Hypothalamus (tissue), 51 donors: ENCODE measurements around the gene KCNG4.

Experiments used
- DNase-seq, 51 donors: peaks; one replicate each; lab custom pipeline; 2025; lab: John Stamatoyannopoulos, UW

KCNG4 gene

DNA sequence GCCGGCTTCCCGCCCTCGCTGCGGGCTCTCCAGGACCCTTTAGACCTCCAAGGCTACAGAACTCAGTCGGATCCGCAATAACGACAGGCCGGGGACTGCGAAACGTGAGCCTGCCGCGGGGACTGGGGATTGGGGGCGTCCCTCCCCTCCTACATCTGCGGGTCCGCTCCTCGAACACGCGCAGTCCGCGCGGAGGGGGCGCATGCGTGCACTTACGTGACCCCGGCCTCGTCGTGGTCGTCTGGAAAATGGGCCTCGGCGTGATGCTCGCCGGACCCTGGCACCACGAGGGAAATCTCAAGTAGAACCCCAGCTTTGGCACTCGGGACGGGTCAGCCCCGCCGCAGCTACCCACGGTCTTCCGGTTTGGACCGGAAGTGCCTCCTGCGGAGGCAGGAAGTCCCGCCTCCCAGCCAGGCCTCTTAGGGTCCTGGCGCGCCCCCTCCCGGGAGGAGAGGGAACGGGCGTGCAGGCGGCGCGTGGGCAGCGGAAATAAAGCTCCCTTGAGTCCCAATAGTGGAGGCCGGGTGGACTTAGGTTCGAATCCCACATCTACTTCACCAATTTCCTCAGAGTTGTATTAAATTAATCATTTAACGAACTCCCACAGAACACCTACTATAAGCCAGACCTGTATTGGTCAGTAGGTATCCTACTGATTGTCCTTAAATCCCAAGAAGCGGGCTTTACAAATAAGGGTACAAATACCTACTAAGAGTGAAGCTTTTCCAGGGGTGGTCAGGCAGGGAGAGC is 53.0 kb downstream of the KCNG4 start, which contains the start of gene TAF1C:
Gene TAF1C (minus strand): TSS at position 373 of the 753 bp plus-strand sequence. CDS start 2,069 bp downstream, outside the sequence.
- peak; percentile 26 to 92 (median 82) for DNase-seq

DNA sequence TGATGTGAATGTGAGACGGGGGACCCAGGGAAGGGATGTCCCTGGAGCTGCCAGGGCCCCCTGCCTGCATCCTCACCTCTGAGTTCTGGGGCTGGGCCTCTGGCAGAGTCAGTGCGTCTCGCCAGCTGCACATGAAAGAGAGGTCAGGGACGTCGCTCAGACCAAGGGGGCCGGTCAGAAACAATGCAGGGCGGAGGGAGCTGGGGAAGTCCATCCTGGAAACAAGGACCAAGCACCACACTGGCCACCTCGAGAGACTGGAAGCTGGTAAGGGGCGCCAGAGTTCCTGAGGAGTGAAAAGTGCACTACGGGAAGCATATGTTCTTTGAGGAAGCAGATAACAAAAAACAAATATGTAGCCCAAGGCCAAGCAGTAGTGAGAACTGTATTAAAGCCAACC is 55.0 kb downstream of the KCNG4 start:
- no peak for DNase-seq

DNA sequence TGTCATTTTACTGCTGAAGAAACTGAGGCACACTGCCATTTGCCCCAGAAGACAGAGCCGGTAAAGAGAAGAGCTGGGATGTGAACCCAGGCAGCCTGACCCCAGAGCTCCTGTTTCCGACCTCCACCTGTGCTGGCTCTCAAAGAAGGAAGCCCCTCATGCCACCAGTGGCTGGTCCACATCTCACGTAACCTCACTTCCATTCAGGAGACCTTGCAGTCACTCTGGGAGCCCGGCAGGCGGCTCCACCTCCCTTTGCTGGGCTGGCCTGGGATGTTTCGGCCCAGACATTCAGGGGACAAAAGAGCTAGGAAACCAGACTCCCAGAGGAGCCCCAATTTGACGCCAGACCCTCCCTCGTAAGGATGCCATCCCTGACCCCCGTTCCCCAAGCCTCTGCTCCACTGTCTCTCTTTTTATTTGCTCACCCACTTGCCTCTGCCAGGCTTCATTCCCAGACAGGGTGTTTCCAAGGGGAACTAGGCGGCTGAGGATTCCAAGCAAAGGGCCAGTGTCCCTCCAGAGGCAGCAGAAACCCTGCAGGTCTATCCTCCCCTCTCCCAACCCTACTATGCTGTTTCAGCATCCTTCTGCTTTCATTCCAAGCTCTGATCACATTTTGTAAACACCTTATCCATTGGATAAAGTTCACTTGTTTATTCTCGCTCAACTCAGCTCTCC is 55.8 kb downstream of the KCNG4 start:
- peak in 6 of 51 donors; percentile 10 to 39 (median 15) for DNase-seq

DNA sequence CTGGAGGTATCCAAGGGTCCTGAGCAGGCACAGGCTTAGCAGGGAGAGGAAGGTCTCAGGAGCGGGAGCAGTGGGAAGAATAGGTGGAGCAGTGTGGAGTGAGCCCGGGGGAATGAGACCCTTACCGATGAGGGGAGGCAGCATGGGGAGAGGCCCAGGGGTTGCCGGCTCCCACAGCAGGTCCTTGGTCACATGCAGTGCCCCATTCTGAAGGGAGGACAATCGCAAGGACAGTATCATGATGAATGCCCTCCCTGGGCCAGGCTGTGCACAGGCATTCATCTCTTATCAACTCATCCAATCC is 56.3 kb downstream of the KCNG4 start:
- DNase-seq: no peak

DNA sequence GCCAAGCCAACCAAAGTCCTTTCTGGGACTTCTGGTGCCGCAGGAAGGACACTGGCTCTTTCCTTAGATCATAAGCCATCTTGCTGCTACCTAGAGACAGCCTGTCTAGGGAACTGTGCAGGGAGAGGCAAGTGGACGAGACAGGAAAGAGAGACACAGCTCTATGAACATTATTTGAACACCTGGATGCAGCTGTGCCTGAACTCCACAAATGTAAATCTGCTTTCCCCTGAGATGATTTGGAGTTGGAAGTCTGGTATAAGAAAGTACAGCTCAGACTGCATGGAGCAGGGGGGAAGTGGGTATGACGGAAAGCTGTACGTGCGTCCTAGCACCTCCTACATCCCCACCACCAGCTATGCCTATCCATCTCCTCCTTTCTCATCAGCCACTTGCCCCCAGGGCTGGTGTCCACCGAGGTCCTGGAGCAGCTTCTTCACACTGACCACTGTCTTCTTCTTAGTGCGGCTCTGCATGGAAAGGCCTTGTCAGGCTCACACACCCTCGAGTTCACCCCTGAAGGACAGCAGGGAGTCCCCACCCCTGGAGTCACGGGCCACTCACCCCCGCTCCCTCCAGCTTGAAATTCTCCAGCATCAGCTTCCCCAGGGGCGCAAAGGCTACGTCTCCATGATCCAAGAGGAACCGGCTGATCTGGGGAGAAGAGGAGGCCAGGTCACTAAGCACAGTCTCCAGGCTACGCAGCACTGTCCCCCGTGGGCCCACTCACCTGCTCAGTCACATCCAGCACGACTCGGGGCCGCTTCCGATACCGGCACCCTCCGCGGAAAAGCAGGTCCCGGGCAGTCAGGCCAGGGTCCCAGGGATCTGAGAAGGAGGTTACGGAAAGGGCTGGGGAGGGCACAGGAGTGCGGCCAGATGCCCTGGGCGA is 56.9 kb downstream of the KCNG4 start:
- no peak for DNase-seq

DNA sequence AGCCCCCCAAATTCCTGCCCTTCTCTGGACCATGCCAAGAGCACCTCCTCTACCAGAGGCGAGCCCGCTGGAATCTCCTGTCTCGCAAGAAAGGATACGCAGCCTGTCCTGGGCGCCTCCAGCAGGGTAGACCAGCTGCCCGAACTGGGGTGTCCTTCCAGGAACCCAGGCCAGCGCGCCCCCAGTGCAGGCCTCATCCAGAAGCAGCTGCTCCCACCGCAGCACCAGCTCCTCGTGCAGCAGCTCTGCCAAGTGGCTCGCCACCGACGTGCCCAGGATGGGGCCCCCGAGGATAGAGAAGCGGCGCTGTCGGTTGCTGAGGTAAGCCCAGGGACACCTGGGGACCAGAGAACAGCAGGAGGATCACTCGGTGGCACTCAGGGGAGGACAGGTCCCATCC is 57.7 kb downstream of the KCNG4 start:
- no peak for DNase-seq

DNA sequence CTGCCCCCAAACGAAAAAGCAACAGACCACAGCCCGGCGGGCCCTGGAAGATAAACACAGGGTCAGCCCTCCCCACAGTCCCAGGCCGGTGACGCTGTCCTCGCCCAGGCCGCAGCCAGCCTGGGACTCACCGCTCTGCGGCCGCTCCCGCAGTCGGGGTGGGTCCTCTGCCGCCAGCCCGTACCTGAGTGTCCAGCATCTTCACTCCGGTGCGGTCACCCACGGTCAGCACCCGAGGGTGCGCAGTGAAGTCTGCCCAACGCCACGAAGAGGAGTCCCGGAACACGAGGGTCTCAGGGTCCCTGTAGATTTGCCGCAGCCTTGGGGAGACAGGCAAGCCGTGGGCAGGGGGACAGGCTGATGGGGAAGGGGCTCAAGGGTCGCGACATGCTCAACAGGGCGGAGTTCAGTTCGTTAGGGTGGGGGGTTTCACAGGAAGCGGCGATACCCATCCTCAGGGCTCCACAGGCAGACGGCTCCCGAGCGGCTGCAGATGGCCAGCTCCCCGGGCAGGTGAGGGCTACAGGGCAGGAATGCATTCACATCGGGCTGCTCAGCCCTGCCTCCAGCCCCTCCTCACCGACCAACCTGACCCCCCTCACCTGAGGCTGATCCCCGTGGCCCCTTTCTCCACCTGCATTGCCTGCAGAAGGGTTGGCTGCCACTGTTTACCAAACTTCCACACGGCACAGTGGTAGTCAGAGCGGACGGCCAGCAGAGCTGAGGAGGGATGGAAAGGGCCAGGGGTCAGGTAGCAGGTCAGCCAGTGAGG is 58.5 kb downstream of the KCNG4 start:
- no peak for DNase-seq

DNA sequence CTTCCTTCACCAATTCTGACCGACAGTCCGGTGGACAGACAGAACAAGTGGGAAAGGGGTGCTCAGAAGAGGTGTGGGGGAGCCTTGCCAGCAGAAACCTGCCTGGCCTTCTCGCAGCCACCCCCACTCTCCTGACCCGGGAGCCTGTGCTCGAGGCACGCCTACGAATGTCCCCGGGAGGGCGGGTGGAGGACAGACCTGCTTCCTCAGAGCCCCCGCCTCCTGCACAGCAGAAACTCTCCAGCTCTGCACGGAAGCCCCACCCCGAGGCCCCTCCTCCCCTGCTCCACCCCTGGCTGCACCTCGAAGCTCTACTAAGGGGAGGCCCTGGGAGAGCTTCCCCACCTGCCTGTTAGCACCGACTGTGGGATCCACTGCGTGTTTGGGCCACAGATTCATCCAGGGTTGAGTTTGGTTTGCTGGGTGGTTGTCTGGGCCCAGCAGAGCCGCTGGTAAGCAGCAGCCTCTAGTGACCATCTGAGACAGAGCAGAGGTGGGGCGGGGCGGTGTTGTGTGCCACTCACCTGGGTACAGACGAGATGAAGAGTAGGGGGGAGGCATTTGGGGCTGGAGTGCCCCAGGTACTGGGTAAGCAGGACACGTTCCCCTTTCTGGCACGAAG is 59.2 kb downstream of the KCNG4 start:
- no peak for DNase-seq

DNA sequence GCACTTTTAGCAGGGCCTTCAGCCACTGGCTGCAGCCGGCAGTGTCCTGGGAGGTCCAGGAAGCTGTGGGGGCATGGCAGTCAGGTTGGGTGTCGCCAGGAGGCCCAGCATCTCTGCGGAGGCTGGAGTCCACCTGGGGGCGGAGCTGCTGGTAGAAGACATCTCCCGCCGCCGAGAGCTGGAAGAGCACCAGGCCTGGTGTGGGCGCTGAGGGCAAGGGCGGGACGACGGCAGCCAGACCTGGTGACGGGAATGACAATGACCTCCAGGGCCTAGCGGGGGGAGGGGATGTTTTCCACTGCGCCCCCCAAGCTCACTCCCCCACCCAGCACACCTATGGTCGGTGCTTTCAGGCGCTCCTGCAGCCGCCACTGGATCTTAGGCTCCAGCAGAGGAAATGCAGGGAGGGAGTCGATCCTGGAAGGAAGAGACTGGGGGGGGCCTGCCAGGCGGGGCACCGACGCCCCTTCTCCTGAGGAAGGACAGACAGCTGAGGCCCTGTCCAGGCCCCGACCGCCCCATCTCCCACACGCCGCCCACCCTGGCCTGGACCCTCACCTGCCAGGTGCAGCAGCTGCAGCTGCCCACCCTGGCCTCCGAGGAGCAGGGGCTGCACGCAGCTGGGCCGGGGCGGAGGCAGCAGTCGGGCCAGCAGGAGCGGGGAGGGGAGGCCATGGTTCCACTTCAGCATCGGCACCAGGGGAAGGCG is 60.0 kb downstream of the KCNG4 start:
- no peak for DNase-seq

DNA sequence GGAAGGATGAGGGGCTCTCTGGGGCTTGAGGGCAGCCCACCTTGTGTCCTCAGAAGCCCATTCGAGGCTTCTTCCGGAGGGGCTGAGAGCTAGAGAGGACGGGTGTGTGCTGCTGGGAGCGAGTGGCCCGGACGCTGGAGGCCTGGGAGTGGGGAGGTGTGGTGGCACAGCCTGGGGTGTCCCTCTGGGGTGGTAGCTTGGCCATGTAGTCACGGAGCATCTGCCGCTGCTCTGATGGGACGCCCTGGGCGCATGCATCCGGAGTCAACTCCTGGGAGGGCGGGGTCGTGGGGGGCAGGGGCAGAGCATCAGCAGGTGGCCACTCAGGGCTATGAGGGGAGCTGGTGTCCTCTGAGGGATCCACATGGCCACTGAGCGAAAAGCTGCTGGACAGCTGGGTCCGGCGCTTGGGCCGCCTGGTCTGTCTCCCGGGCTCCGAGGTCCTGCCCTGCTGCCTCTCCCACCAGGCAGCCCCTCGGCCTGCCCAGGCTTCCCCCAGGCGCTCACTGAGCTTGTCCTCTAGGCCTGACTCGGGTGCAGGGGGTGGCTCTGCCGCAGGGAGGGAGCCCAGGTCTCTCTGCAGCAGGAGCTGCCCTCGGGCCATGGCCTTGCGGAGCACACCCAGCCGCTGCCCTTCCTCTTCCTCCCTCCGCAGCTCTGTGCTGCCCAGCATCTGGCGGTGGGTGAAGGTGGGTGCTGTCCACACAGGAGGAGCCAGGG is 60.8 kb downstream of the KCNG4 start:
- no peak for DNase-seq

DNA sequence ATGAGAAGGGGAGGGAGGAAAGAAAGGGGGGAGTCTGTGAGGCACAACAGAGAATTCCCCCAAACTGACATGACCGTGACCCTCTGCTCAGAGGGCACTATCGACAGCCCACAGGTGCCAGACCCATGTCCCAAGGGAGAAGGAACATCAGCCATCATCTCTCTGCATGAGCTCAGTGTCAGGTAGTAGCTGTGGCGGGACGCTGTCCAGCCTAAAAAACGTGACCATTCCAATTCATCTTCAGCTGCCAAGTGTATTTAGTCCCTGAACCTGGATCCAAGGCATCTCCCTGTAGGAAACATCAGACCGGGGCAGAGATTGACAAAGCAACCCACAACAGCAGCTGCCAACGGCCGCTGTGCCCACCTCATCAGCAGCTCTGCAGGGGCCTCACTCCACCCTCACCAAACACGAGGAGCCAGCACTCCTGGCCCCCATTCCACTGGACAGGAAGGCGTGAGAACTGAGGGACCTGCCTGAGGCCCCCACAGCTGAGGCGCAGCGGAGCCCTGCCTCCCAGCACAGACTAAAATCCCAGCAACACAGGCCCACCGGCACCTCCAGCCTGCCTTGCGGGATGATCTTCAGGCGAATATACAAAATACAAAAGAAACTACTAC is 61.6 kb downstream of the KCNG4 start:
- DNase-seq: peak in 1 of 51 donors; percentile 42

DNA sequence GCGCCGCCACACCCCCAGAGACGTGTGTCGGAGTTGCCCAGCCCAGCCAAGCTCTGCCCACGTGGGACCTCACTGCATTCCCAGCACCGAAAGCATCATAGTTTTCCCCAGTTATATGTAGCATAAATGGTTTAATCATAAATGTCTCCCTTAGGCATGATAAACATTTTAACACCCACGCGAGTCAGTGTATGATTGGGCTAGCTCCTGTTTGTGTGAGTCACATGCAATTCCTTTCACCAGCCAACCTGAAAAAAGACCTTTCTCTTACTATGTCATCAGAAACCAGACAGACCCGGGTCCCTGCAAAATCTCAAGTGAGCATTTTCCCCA is 62.1 kb downstream of the KCNG4 start:
- peak in 1 of 51 donors; percentile 43 for DNase-seq

DNA sequence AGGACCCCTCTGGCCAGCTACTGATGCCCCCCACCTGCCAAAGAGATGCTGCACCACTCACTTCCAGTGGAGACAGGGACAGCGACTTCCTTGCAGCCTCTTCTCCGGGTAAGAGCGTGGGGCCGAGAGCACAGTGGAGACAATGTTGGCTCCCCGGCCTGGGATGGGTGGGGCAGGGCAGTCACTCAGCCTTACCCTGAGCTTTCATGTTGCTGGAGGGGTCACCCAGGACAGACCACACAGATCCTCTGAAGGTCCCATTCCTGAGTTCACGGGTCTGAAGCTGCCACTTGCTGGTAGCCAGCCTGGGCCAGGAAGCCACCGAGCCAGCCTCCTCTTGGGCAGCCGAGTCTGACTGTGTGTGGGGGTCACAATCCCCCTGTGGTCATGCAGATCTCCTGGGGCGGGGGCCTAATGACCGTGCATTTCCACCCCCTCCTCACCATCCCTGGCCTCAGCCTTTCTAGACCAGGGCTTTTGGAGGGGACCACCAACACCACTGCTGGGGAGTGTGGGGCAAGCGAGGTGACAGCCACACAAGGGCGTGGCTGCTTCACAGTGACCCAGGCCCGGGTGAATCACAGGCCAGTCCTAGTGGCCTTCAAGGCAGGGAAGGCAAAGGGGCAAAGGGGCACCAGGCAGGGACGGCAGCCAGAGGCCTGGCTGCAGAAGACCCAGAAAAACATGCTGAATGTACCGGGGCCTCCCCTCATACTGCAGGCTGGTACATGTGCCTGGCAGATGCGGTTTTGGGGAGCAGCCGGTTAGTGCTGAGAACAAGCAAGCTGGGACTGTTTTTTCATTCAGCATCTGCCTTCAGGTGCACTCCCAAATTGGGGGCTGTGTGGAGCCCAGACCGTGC is 63.4 kb downstream of the KCNG4 start:
- no peak for DNase-seq

DNA sequence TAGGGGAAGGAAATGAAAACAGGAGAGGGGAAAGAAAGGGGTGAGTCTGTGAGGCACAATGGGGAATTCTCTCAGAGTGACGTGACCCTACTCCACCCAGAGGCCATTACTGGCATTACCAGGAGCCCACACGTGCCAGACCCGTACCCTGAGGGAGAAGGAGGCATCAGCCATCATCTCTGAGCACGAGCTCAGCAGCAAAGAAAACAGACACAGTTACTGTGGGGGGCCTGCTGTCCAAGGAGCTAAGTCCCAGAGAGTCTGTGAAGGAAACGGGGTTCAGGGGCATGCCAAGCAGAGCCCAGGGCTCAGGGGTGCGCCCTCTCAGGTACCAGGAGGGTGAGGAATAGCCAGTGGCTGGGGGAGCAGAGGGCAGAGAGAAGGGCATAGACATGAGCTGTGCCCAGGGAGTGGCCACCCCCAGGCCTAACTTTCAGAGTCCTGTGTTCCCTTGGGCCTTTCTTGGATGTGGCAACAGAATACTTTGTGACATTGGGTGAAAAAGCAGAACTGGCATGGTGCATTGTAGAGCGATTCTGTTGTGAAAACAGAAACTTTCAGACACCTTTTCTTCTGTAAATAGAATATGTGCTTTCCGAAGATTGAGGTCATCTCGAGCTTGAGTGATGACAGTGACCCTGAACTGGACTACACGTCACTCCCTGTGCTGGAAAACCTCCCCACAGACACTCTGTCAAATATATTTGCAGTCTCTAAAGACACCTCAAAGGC is 64.3 kb downstream of the KCNG4 start:
- DNase-seq: peak in 17 of 51 donors; percentile 6 to 64 (median 26)

DNA sequence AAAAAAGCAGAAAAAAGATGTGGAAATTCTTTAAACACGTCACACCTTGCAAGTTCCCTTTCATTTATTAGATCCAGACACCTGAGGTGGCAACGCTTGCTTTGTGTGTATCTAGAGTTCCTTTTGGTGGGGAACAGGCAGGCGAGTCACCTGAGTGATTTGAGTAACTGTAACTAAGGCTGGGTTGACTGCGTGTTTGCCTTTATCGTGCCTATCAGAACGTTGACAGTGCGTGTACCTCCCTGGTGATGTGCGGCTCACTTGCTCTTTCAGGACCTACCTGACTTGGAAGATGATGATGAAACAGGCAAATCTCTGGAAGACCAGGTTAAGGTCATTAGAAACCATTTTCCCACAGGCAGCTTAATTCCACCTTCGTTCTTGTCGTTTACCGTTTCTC is 65.4 kb downstream of the KCNG4 start:
- DNase-seq: no peak

DNA sequence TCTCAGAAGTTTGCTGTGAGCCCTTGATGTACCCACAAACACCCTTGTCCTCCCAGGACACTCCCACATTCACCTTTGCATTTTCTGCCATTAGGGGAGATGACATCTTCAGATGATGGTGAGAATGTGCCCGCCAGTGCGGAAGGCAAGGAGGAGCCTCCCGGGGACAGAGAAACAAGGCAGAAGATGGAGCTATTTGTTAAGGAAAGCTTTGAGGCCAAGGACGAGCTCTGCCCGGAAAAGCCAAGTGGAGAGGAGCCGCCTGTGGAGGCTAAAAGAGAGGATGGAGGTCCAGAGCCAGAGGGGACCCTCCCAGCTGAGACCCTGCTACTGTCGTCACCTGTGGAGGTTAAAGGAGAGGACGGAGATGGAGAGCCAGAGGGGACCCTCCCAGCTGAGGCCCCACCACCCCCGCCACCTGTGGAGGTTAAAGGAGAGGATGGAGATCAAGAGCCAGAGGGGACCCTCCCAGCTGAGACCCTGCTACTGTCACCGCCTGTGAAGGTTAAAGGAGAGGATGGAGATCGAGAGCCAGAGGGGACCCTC is 70.0 kb downstream of the KCNG4 start:
- no peak for DNase-seq
